KMS-11 (cell line): Measurements from ENCODE around the gene PIM1.
A peak's percentile ranks its signal among the peaks of the same experiment; 100 is the strongest.

Experiments
- H2AFZ ChIP-seq: fragments of 200-600 bp; sonication (generic); 2 replicates; pipeline ENCODE4 v1.6.1; 2016; ENCODE audit warnings: antibody characterized with exemption, mixed run types, low read depth
- H3K27ac ChIP-seq: fragments of 200-600 bp; sonication (generic); 2 replicates; pipeline ENCODE4 v1.6.1; 2016; ENCODE audit warnings: mild to moderate bottlenecking, mixed run types
- H3K27me3 ChIP-seq: fragments of 200-600 bp; sonication (generic); 2 replicates; pipeline ENCODE4 v1.6.1; 2017; ENCODE audit warnings: mild to moderate bottlenecking, low read depth, mixed run types, moderate library complexity; ENCODE audit not compliant: insufficient read depth
- H3K36me3 ChIP-seq: fragments of 200-600 bp; sonication (generic); 2 replicates; pipeline ENCODE4 v1.6.1; 2017; ENCODE audit warnings: mild to moderate bottlenecking, mixed run types; ENCODE audit not compliant: insufficient read depth
- H3K4me1 ChIP-seq: fragments of 200-600 bp; sonication (generic); 2 replicates; pipeline ENCODE4 v1.6.1; 2016; ENCODE audit warnings: mild to moderate bottlenecking, low read depth, mixed run types; ENCODE audit not compliant: poor library complexity, severe bottlenecking
- H3K4me2 ChIP-seq: fragments of 200-600 bp; sonication (generic); 2 replicates; pipeline ENCODE4 v1.7.0; 2016; ENCODE audit warnings: mild to moderate bottlenecking, mixed run types
- H3K4me3 ChIP-seq: fragments of 200-600 bp; sonication (generic); IDR thresholded peaks from 2 replicates; pipeline ENCODE4 v1.6.1; 2017; ENCODE audit warnings: low read depth, low read length, mixed read lengths; ENCODE audit not compliant: insufficient read depth
- H3K79me2 ChIP-seq: fragments of 200-600 bp; sonication (generic); 2 replicates; pipeline ENCODE4 v1.6.1; 2016; ENCODE audit warnings: low read depth, mixed run types; ENCODE audit not compliant: insufficient read depth
- H3K9ac ChIP-seq: fragments of 200-600 bp; sonication (generic); 2 replicates; pipeline ENCODE4 v1.6.1; 2016; ENCODE audit warnings: mild to moderate bottlenecking, mixed run types
- H4K20me1 ChIP-seq: fragments of 200-600 bp; sonication (generic); 2 replicates; pipeline ENCODE4 v1.6.1; 2016; ENCODE audit warnings: mild to moderate bottlenecking, mixed run types; ENCODE audit not compliant: insufficient read depth
- CTCF ChIP-seq: fragments of 200-600 bp; sonication (generic); conservative IDR thresholded peaks from 2 replicates; pipeline ENCODE4 v1.6.1; 2017; ENCODE audit warnings: low read depth, mild to moderate bottlenecking, antibody characterized with exemption, low read length, moderate library complexity, mixed read lengths

PIM1 gene

DNA sequence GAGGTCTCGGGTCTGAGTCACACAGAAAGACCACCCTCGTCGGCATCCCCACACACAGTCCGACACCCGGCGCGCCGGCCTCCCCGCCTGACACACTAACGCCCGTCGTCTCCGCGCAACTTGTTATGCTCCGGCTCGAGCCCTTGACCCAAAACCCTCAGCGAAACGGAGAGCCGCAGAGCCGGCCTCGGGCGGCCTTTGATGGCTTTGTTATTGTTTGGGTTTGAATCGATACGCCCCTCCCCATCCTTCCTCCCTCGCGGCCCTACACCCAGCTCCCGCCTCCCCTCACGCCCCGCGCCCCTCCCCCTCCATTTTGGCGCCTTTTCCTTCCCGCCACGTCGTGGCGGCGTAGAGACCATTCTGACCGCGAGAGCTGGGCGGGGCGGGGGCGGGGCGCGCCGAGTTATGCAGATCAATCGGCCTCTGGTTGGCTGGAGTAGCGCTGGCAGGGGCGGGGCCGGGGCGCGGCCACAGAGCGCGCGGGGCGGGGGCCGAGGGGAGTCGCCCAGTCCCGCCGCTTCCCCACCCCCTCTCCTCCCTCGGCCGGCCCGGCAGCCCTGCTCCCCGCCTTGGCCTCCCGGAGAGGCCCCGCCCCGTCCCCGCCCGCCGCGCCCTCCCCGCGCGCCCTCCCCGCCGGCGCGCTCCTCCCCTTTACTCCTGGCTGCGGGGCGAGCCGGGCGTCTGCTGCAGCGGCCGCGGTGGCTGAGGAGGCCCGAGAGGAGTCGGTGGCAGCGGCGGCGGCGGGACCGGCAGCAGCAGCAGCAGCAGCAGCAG, at the start of gene PIM1:
PIM1 (plus strand) TSS at position 657 of the 777 bp plus-strand sequence. CDS start 424 bp downstream, outside the sequence.
- Histone ChIP-seq H3K4me3 (no peak within 1 kb of the TSS), H2AFZ (peak within 1 kb of the TSS; percentile 57), H3K79me2 (peaks cover 37% of the 10 kb centered on the region), H3K9ac (peak within 1 kb of the TSS; percentile 84), H3K27me3 (no peaks in the 10 kb centered on the region), H3K36me3 (peaks cover 16% of the 10 kb centered on the region), H3K4me2 (peak within 1 kb of the TSS; percentile 72), H3K27ac (peak within 1 kb of the TSS; percentile 73), H3K4me1 (peaks cover 28% of the 10 kb centered on the region), H4K20me1 (peaks cover 11% of the 10 kb centered on the region)
- no peak for TF ChIP-seq CTCF

DNA sequence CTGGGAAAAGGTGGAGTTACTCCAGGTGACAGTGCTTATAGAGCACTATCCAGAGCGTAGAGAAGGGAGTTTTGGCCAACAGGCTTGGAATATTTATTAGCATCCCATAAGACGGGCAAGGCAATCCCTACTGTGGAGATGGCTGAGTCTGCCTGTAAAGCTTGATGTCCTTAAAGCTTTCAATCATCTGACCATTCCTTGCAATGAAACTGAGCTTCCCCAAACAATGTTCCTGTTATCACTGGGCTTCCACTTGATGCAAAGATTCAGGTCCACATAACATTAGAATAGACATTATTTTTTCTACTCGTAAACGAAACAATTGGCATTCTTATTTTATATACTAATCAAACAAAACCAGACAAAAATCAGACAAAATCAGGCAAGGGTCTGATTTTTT, 48.4 kb upstream of the PIM1 start:
- Histone ChIP-seq H3K27ac (no peak overlapping the region), H3K4me3 (no peak overlapping the region), H3K79me2 (no peaks in the 10 kb centered on the region), H4K20me1 (no peaks in the 10 kb centered on the region), H3K4me1 (no peaks in the 10 kb centered on the region), H3K9ac (no peak overlapping the region), H2AFZ (no peak overlapping the region), H3K36me3 (no peaks in the 10 kb centered on the region), H3K27me3 (no peaks in the 10 kb centered on the region), H3K4me2 (no peak overlapping the region)
- no peak for TF ChIP-seq CTCF

DNA sequence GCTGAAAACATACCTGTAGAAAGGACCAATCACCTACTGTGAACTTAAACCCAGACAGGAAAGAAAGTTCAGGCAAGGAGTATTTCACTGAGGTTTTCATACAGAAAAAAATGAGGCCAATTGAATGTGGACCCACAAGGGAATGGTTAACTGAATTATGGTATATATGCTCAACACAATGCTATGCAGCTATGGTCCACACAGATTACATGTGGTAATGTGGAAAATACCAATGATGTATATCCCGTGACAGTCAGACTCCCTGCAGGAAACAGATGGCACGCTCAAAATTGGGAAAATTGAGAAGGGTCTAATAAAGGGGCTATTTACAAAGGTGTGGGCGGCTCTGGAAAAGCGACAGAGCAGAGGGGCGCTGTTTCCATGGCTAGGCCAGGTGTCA, 47.1 kb upstream of the PIM1 start:
- Histone ChIP-seq H3K36me3 (no peaks in the 10 kb centered on the region), H3K9ac (no peak overlapping the region), H3K27me3 (no peaks in the 10 kb centered on the region), H3K79me2 (no peaks in the 10 kb centered on the region), H3K4me2 (no peak overlapping the region), H4K20me1 (no peaks in the 10 kb centered on the region), H2AFZ (no peak overlapping the region), H3K27ac (no peak overlapping the region), H3K4me3 (no peak overlapping the region), H3K4me1 (no peaks in the 10 kb centered on the region)
- no peak for TF ChIP-seq CTCF

DNA sequence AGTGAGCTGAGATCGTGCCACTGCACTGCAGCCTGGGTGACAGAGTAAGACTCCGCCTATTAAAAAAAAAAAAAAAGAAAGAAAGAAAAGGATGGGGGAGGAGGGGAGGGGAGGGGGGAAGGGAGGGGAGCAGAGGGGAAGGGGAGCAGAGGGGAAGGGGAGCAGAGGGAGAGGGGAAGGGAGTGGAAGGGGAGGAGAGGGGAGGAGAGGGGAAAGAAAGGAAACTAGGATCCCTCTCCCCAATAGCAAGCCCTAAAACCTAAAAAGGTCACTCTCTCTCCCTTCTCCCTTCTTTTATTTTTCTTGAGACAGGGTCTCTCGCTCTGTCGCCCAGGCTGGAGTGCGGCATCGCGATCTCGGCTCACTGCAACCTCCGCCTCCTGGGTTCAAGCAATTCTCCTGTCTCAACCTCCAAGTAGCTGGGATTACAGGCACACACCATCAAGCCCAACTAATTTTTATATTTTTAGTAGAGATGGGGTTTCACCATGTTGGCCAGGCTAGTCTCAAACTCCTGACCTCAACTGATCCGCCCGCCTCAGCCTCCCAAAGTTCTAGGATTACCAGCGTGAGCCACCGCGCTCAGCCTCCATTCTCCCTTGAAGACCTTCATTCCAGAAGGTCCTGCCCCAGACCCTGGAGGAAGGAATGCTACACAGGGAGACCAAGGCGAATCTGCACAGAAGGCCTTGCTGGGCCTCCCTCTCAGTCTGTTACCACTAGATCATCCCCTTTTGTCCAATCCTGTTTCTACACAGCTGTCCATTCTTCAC, 45.8 kb upstream of the PIM1 start:
- H3K27ac ChIP-seq, result no peak overlapping the region
- no peak overlapping the region for H3K9ac ChIP-seq

More for the DNA sequence above, 45.8 kb upstream of the PIM1 start:
- no peak overlapping the region for H3K4me2 ChIP-seq
- no peaks in the 10 kb centered on the region for H3K79me2 ChIP-seq
- no peak for TF ChIP-seq CTCF
- H2AFZ ChIP-seq, result no peak overlapping the region
- no peaks in the 10 kb centered on the region for H4K20me1 ChIP-seq
- H3K4me1 ChIP-seq, result no peaks in the 10 kb centered on the region
- H3K36me3 ChIP-seq, result no peaks in the 10 kb centered on the region
- H3K27me3 ChIP-seq, result no peaks in the 10 kb centered on the region
- H3K4me3 ChIP-seq, result no peak overlapping the region
